Measurements from ENCODE around the gene CXCL10. TPM values are rescaled to one million over a fixed set of nuclear protein-coding genes. Genes with fewer than 3 reads are reported as not detected.
A peak's percentile ranks its signal among the peaks of the same experiment; 100 is the strongest.

Gene CXCL10
- not detected in 2 replicates for total RNA-seq (2011; cell fraction: chromatin; rRNA removed; ENCODE audit: low replicate concordance)
- total RNA-seq (2011; cell fraction: nucleolus; rRNA removed) = not detected in 2 replicates
- not detected in 2 replicates for total RNA-seq (2011; cell fraction: nucleoplasm; rRNA removed)
- total RNA-seq (2014; rRNA removed) (not detected in 2 replicates), total RNA-seq (2014; rRNA removed; fragmentation: Illumina TruSeq; extraction: Trizol) (not detected in 2 replicates), total RNA-seq (2015; rRNA removed; fragmentation: Illumina TruSeq; extraction: Trizol) (0.15 TPM in 1 of 2 replicates, not detected in the other), total RNA-seq (2021) (0.18 TPM in 1 of 2 replicates, not detected in the other), polyA plus RNA-seq (2011; rRNA removed) (not detected in 2 replicates), polyA plus RNA-seq (2014; fragmentation: Illumina TruSeq; extraction: Trizol) (not detected in 2 replicates), polyA plus RNA-seq (2014; fragmentation: Nextera tagmentation; extraction: Ambion mirVana) (under 1 TPM in 1 of 2 experiments, not detected in 1; 0.06 TPM), polyA plus RNA-seq (2014; rRNA removed) (0.08 TPM in 1 of 2 replicates, not detected in the other), polyA minus RNA-seq (2011; rRNA and poly(A)+ RNA removed) (not detected in 2 replicates), Bru-seq, nascent RNA (not detected), BruChase-seq, experiment 1, labeled RNA remaining after a 2-hour chase (percentile 13 among the genes with signal in this experiment), BruChase-seq, experiment 2, labeled RNA remaining after a 6-hour chase (not detected)
- polyA plus RNA-seq (2011; cell fraction: cytosol; rRNA removed) = not detected in 2 replicates
- polyA plus RNA-seq (2011; cell fraction: nucleus; rRNA removed) = not detected in 2 replicates
- polyA plus RNA-seq (2012) = 0.23 and 0.83 TPM in 2 replicates
- not detected in 2 replicates for polyA minus RNA-seq (2011; cell fraction: cytosol; rRNA and poly(A)+ RNA removed)
- polyA minus RNA-seq (2011; cell fraction: nucleus; rRNA and poly(A)+ RNA removed) = not detected in 2 replicates
- long read RNA-seq, experiment 1 = 0 reads
- long read RNA-seq, experiment 2 = 0 reads
- long read RNA-seq, experiment 3 = 0 reads

DNA sequence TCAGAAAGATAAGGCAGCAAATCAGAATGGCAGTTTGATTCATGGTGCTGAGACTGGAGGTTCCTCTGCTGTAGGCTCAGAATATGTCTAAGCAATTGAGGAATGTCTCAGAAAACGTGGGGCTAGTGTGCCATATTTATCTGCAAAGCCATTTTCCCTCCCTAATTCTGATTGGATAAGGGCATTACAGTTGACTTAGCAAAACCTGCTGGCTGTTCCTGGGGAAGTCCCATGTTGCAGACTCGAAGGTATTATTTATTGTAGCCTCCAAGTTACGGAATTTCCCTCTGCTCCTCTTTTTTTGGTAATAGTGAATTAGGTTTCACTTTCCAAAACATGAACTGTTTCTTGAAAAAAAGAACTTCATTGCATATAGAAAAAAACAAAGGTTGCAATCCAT is at the start of gene CXCL10:
TSS of gene CXCL10 (minus strand) at position 109 of the 400 bp plus-strand sequence. CDS start at position 43, 66 bp downstream.
- Histone ChIP-seq H3K4me3 (no peak within 1 kb of the TSS), H4K20me1 (replicated peaks; ENCODE audit: control insufficient read depth, insufficient read depth, low read length) (no peaks in the 10 kb centered on the region), H3K4me1 (replicated peaks in 1 of 2; ENCODE audit: control insufficient read depth in 2 of 2, insufficient read depth in 2 of 2, low read length in 2 of 2) (no peaks in the 10 kb centered on the region; a peak in 2 of 5 replicates), H3K4me2 (ENCODE audit: insufficient read depth, low read length) (no peak within 1 kb of the TSS), H3K36me3 (ENCODE audit: control insufficient read depth, insufficient read depth, low read length) (no peaks in the 10 kb centered on the region), H3K79me2 (ENCODE audit: control insufficient read depth, insufficient read depth, low read length) (no peaks in the 10 kb centered on the region), H3K9me1 (ENCODE audit: control insufficient read depth, insufficient read depth, low read length) (no peaks in the 10 kb centered on the region), H3K9ac (ENCODE audit: insufficient read depth in 1 of 2, low read depth in 2 of 2, low read length in 2 of 2) (no peak within 1 kb of the TSS), H3K27me3 (ENCODE audit: control insufficient read depth in 2 of 2, insufficient read depth in 2 of 2, low read length in 2 of 2) (peaks cover 0 to 2% of the 10 kb centered on the region in 2 experiments; a peak in 1 of 5 replicates), H2AFZ (ENCODE audit: low read depth, low read length) (peak within 1 kb of the TSS; percentile 38; the same call in 1 of the 2 replicates), H3K9me3 (replicated peaks; ENCODE audit: control insufficient read depth, insufficient read depth, low read depth, low read length) (no peaks in the 10 kb centered on the region), H3K27ac (ENCODE audit: extremely low read depth, low read depth, low read length) (no peak within 1 kb of the TSS)
- intact Hi-C loops (cut with micrococcal nuclease) = no loop called here
- FAIRE-seq = no peak
- ChIA-PET POLR2A (no interaction called here), CTCF (ENCODE audit: low intra/inter-chr PET ratio) (no interaction called here)
- ATAC-seq = no peak
- WGBS (ENCODE audit: insufficient coverage, low coverage, missing lambda C conversion rate) = 12% methylated on average over 3 of the region's 3 CpGs
- BruUV-seq (replicated peaks) = no TSS peak
- DNase-seq (ENCODE audit: extremely low read depth in 1 of 4, low spot score in 3 of 4) = peak in 1 of 4 experiments; percentile 14
- in situ Hi-C loops (cut with MboI) = no loop called here
- TF ChIP-seq MCM7 (IDR thresholded peaks at IDR 0.05) = no peak
- TF ChIP-seq KLF6 (CRISPR knock-in tag; IDR thresholded peaks at IDR 0.05; ENCODE audit: borderline replicate concordance) = no peak
- TF ChIP-seq, protein P1, sequence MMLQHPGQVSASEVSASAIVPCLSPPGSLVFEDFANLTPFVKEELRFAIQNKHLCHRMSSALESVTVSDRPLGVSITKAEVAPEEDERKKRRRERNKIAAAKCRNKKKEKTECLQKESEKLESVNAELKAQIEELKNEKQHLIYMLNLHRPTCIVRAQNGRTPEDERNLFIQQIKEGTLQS (IDR thresholded peaks at IDR 0.05) = no peak
- TF ChIP-seq, protein P1 (CRISPR knock-in tag; conservative IDR thresholded peaks at IDR 0.05) = no peak
- TF ChIP-seq, protein P2, sequence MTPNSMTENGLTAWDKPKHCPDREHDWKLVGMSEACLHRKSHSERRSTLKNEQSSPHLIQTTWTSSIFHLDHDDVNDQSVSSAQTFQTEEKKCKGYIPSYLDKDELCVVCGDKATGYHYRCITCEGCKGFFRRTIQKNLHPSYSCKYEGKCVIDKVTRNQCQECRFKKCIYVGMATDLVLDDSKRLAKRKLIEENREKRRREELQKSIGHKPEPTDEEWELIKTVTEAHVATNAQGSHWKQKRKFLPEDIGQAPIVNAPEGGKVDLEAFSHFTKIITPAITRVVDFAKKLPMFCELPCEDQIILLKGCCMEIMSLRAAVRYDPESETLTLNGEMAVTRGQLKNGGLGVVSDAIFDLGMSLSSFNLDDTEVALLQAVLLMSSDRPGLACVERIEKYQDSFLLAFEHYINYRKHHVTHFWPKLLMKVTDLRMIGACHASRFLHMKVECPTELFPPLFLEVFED (CRISPR knock-in tag; conservative IDR thresholded peaks at IDR 0.05) = no peak

All from K562 (cell line).